PFSK-1 (cell line): ENCODE measurements around the gene ACER3.

Experiments used
- FOXP2 ChIP-seq: optimal IDR thresholded peaks from 2 replicates; pipeline ENCODE3; 2011; ENCODE audit warnings: borderline replicate concordance, control low read depth, inconsistent platforms; ENCODE audit not compliant: insufficient read depth; ENCODE audit errors: extremely low read length, extremely low read depth
- POLR2AphosphoS5 ChIP-seq: IDR thresholded peaks from 2 replicates; pipeline ENCODE4 v1.6.1; 2012; ENCODE audit warnings: low read depth, mild to moderate bottlenecking, control low read depth, low read length, moderate library complexity
- SIN3A ChIP-seq: IDR thresholded peaks from 2 replicates; pipeline ENCODE4 v1.6.1; 2012; ENCODE audit warnings: mild to moderate bottlenecking, low read length, moderate library complexity, borderline replicate concordance; ENCODE audit not compliant: insufficient read depth
- TAF1 ChIP-seq: IDR thresholded peaks from 2 replicates; pipeline ENCODE4 v1.6.1; 2012; ENCODE audit warnings: low read length, control low read depth, borderline replicate concordance; ENCODE audit not compliant: insufficient read depth
- TF ChIP-seq, protein P1 (sequence below), 2 experiments: IDR thresholded peaks; 2 replicates each; pipeline versions ENCODE4 v1.6.1 to v1.8.0; 2011 to 2012; ENCODE audit warnings: low read depth in 2 of 2, low read length in 2 of 2, control low read depth in 1 of 2, inconsistent platforms in 1 of 2, mild to moderate bottlenecking in 1 of 2, moderate library complexity in 1 of 2; ENCODE audit not compliant: insufficient read depth in 1 of 2

Gene ACER3

GRCh38 chr11:77024745-77025144, 164.0 kb downstream of the ACER3 start:
- TF ChIP-seq, protein P1, sequence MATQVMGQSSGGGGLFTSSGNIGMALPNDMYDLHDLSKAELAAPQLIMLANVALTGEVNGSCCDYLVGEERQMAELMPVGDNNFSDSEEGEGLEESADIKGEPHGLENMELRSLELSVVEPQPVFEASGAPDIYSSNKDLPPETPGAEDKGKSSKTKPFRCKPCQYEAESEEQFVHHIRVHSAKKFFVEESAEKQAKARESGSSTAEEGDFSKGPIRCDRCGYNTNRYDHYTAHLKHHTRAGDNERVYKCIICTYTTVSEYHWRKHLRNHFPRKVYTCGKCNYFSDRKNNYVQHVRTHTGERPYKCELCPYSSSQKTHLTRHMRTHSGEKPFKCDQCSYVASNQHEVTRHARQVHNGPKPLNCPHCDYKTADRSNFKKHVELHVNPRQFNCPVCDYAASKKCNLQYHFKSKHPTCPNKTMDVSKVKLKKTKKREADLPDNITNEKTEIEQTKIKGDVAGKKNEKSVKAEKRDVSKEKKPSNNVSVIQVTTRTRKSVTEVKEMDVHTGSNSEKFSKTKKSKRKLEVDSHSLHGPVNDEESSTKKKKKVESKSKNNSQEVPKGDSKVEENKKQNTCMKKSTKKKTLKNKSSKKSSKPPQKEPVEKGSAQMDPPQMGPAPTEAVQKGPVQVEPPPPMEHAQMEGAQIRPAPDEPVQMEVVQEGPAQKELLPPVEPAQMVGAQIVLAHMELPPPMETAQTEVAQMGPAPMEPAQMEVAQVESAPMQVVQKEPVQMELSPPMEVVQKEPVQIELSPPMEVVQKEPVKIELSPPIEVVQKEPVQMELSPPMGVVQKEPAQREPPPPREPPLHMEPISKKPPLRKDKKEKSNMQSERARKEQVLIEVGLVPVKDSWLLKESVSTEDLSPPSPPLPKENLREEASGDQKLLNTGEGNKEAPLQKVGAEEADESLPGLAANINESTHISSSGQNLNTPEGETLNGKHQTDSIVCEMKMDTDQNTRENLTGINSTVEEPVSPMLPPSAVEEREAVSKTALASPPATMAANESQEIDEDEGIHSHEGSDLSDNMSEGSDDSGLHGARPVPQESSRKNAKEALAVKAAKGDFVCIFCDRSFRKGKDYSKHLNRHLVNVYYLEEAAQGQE (IDR thresholded peaks at IDR 0.05; ENCODE audit: insufficient read depth in 1 of 2, low read depth in 2 of 2, low read length in 2 of 2), result no peak
- TF ChIP-seq FOXP2, result no peak
- TF ChIP-seq TAF1, result no peak
- TF ChIP-seq SIN3A, result no peak
- TF ChIP-seq POLR2AphosphoS5, result no peak

GRCh38 chr11:77026221-77026620, 165.5 kb downstream of the ACER3 start:
- TF ChIP-seq SIN3A (no peak), FOXP2 (no peak), POLR2AphosphoS5 (no peak), TAF1 (no peak)
- TF ChIP-seq, protein P1 (IDR thresholded peaks at IDR 0.05; ENCODE audit: insufficient read depth in 1 of 2, low read depth in 2 of 2, low read length in 2 of 2), result no peak

GRCh38 chr11:77026743-77027142, 166.0 kb downstream of the ACER3 start:
- TF ChIP-seq FOXP2, result no peak
- no peak for TF ChIP-seq SIN3A
- no peak for TF ChIP-seq TAF1
- TF ChIP-seq POLR2AphosphoS5, result no peak
- TF ChIP-seq, protein P1 (IDR thresholded peaks at IDR 0.05; ENCODE audit: insufficient read depth in 1 of 2, low read depth in 2 of 2, low read length in 2 of 2), result no peak

DNA sequence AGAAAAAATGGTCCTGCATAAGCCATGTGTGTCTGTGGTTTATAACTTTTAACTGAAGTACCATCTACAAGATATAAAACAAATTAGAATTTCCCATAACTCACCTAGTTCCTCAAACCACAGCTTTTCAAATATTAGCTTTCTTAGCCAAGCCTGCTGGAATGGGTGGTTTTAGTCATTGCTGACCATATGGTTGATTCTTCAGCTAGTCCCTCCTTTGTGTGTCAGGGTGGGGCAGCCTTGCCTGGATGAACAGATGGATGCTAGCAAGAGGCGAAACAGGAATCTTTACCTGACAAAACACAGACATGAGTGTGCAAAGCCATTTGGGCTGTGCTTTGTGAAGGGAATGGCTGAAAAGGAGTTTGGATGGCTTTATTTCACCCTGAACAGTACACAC, 166.6 kb downstream of the ACER3 start:
- TF ChIP-seq, protein P1 (IDR thresholded peaks at IDR 0.05; ENCODE audit: insufficient read depth in 1 of 2, low read depth in 2 of 2, low read length in 2 of 2), result no peak
- no peak for TF ChIP-seq TAF1
- TF ChIP-seq FOXP2, result no peak
- no peak for TF ChIP-seq POLR2AphosphoS5
- TF ChIP-seq SIN3A, result no peak

GRCh38 chr11:77029829-77030228, 169.1 kb downstream of the ACER3 start:
- TF ChIP-seq FOXP2 (no peak), SIN3A (no peak), POLR2AphosphoS5 (no peak), TAF1 (no peak)
- TF ChIP-seq, protein P1 (IDR thresholded peaks at IDR 0.05; ENCODE audit: insufficient read depth in 1 of 2, low read depth in 2 of 2, low read length in 2 of 2), result no peak
